Fibroblast of lung (primary cell): ENCODE data around the gene ADAMTS17. TPM values are rescaled to one million over a fixed set of nuclear protein-coding genes. Genes with fewer than 3 reads are reported as not detected.

Experiments used
- DNase-seq, 2 donors: peaks; one replicate each; pipeline versions ENCODE4 v3.0.0 to v3.0.0-alpha.2; 2010; ENCODE audit warnings: low read depth in 2 of 2
- H2AFZ ChIP-seq: 2 replicates; pipeline ENCODE4 v1.5.1; 2012; ENCODE audit warnings: low read length, control low read depth, inconsistent platforms
- H3K27ac ChIP-seq: 2 replicates; pipeline ENCODE4 v1.5.1; 2011; ENCODE audit warnings: low read length, control low read depth; ENCODE audit not compliant: insufficient read depth
- H3K27me3 ChIP-seq: 2 replicates; pipeline ENCODE4 v1.5.1; 2011; ENCODE audit warnings: mild to moderate bottlenecking, low read length; ENCODE audit not compliant: control insufficient read depth, insufficient read depth
- H3K36me3 ChIP-seq: 2 replicates; pipeline ENCODE4 v1.5.1; 2011; ENCODE audit warnings: low read length; ENCODE audit not compliant: control insufficient read depth, insufficient read depth
- H3K4me1 ChIP-seq: 2 replicates; pipeline ENCODE4 v1.5.1; 2011; ENCODE audit warnings: low read length; ENCODE audit not compliant: control insufficient read depth, insufficient read depth; ENCODE audit errors: extremely low read depth
- H3K4me2 ChIP-seq: 2 replicates; pipeline ENCODE4 v1.5.1; 2011; ENCODE audit warnings: low read length, control low read depth; ENCODE audit not compliant: insufficient read depth; ENCODE audit errors: extremely low read depth
- H3K4me3 ChIP-seq, 4 experiments: fragments of 200-600 bp in 1 of 4; sonication (generic) in 1 of 4; replicated peaks in 1 of 4; 2 replicates each; pipeline ENCODE4 v1.5.1; 2011 to 2016; ENCODE audit warnings: low read length in 4 of 4, low read depth in 3 of 4, mild to moderate bottlenecking in 3 of 4, control low read depth in 2 of 4, inconsistent platforms in 1 of 4, mixed read lengths in 1 of 4; ENCODE audit not compliant: insufficient read depth in 1 of 4; ENCODE audit errors: control extremely low read depth in 1 of 4
- H3K79me2 ChIP-seq: 2 replicates; pipeline ENCODE4 v1.5.1; 2012; ENCODE audit warnings: mild to moderate bottlenecking, low read length, inconsistent platforms; ENCODE audit not compliant: control insufficient read depth, insufficient read depth
- H3K9ac ChIP-seq: 2 replicates; pipeline ENCODE4 v1.5.1; 2011; ENCODE audit warnings: mild to moderate bottlenecking, low read length, control low read depth; ENCODE audit not compliant: insufficient read depth
- H3K9me3 ChIP-seq: 2 replicates; pipeline ENCODE4 v1.5.1; 2012; ENCODE audit warnings: low read depth, low read length; ENCODE audit not compliant: control insufficient read depth, insufficient read depth
- H4K20me1 ChIP-seq: 2 replicates; pipeline ENCODE4 v1.5.1; 2011; ENCODE audit warnings: low read length; ENCODE audit not compliant: control insufficient read depth, insufficient read depth; ENCODE audit errors: extremely low read depth
- CTCF ChIP-seq, 2 donors: IDR thresholded peaks in 1 of 2; conservative IDR thresholded peaks in 1 of 2; 1 replicate in 1 of 2; 2 replicates in 1 of 2; pipeline ENCODE4 v1.5.1; 2011 to 2012; ENCODE audit warnings: low read length in 2 of 2, control low read depth in 1 of 2, inconsistent platforms in 1 of 2, low read depth in 1 of 2, mild to moderate bottlenecking in 1 of 2
- EZH2 ChIP-seq: IDR thresholded peaks from 2 replicates; pipeline ENCODE4 v1.5.1; 2012; ENCODE audit warnings: low read length, control low read depth, mild to moderate bottlenecking; ENCODE audit errors: missing control alignments
- polyA plus RNA-seq, 2 donors: library from polyadenylated mRNA; depleted of rRNA in 1 of 2; stranded (reverse) in 1 of 2; unstranded in 1 of 2; fragments of >200 nt; gene quantifications; 2 replicates each; pipeline ENCODE4 v1.2.1, GENCODE V29; 2011 to 2012; ENCODE audit warnings: missing spikeins in 1 of 2
- total RNA-seq: library from RNA; depleted of rRNA; stranded (reverse); fragments of >200 nt; gene quantifications from 2 replicates; pipeline ENCODE4 v1.2.1, GENCODE V29; 2014

ADAMTS17 gene
- total and polyA plus RNA-seq, 2 donors (not counting 1 experiment from before 2014, with no cell fraction given) = 0.09 to 0.17 TPM

GRCh38 chr15:100349321-100349695, 7.5 kb upstream of the ADAMTS17 start:
- no peak overlapping the region for H2AFZ ChIP-seq
- TF ChIP-seq CTCF (conservative IDR thresholded peaks at IDR 0.05 in 1 of 2, IDR thresholded peaks at IDR 0.05 in 1 of 2; ENCODE audit: low read depth in 1 of 2, low read length in 2 of 2) (no peak), EZH2 (no peak)
- H3K36me3 ChIP-seq = no peaks in the 10 kb centered on the region
- H3K4me1 ChIP-seq = no peaks in the 10 kb centered on the region
- no peaks in the 10 kb centered on the region for H3K9me3 ChIP-seq
- no peak overlapping the region for H3K9ac ChIP-seq
- no peak for DNase-seq
- H3K27ac ChIP-seq = no peak overlapping the region
- H4K20me1 ChIP-seq = no peaks in the 10 kb centered on the region
- no peaks in the 10 kb centered on the region for H3K27me3 ChIP-seq
- peak overlapping the region in 2 of 4 experiments; percentile 54 to 76 for H3K4me3 ChIP-seq
- no peaks in the 10 kb centered on the region for H3K79me2 ChIP-seq
- H3K4me2 ChIP-seq = no peak overlapping the region

GRCh38 chr15:100348578-100348977, 6.8 kb upstream of the ADAMTS17 start:
- no peak overlapping the region for H3K27ac ChIP-seq
- no peaks in the 10 kb centered on the region for H4K20me1 ChIP-seq
- no peak overlapping the region for H3K9ac ChIP-seq
- H3K36me3 ChIP-seq = no peaks in the 10 kb centered on the region
- no peaks in the 10 kb centered on the region for H3K9me3 ChIP-seq
- no peak overlapping the region for H2AFZ ChIP-seq
- DNase-seq = no peak
- no peak overlapping the region for H3K4me3 ChIP-seq
- H3K4me1 ChIP-seq = no peaks in the 10 kb centered on the region
- no peaks in the 10 kb centered on the region for H3K79me2 ChIP-seq
- no peaks in the 10 kb centered on the region for H3K27me3 ChIP-seq
- H3K4me2 ChIP-seq = no peak overlapping the region
- TF ChIP-seq CTCF (conservative IDR thresholded peaks at IDR 0.05 in 1 of 2, IDR thresholded peaks at IDR 0.05 in 1 of 2; ENCODE audit: low read depth in 1 of 2, low read length in 2 of 2) (no peak), EZH2 (no peak)

- H4K20me1 ChIP-seq = no peaks in the 10 kb centered on the region
- H3K27me3 ChIP-seq = no peaks in the 10 kb centered on the region
- H3K27ac ChIP-seq = no peak overlapping the region
- H3K79me2 ChIP-seq = no peaks in the 10 kb centered on the region
- no peak overlapping the region for H2AFZ ChIP-seq
- no peaks in the 10 kb centered on the region for H3K36me3 ChIP-seq
- DNase-seq = peak in 1 of 2 donors; percentile 4
- no peak overlapping the region for H3K4me2 ChIP-seq
- no peak for TF ChIP-seq EZH2
- TF ChIP-seq CTCF (conservative IDR thresholded peaks at IDR 0.05 in 1 of 2, IDR thresholded peaks at IDR 0.05 in 1 of 2; ENCODE audit: low read depth in 1 of 2, low read length in 2 of 2) = no peak
- no peak overlapping the region for H3K4me3 ChIP-seq
- H3K9me3 ChIP-seq = no peaks in the 10 kb centered on the region
- no peaks in the 10 kb centered on the region for H3K4me1 ChIP-seq
- H3K9ac ChIP-seq = no peak overlapping the region
Measured at GRCh38 chr15:100346866-100347512, 5.2 kb upstream of the ADAMTS17 start.
